ENCODE results near the gene GRID1.

Gene GRID1

GRCh38 chr10:86046845-86047460 lies 319.6 kb downstream of the GRID1 start:
- in situ Hi-C loops (cut with MboI; ENCODE audit: low pct_unique_long_range_greater_than_20kb, low sequenced_read_pairs, unreplicated experiment): no loop called here
- TF ChIP-seq, protein P1, sequence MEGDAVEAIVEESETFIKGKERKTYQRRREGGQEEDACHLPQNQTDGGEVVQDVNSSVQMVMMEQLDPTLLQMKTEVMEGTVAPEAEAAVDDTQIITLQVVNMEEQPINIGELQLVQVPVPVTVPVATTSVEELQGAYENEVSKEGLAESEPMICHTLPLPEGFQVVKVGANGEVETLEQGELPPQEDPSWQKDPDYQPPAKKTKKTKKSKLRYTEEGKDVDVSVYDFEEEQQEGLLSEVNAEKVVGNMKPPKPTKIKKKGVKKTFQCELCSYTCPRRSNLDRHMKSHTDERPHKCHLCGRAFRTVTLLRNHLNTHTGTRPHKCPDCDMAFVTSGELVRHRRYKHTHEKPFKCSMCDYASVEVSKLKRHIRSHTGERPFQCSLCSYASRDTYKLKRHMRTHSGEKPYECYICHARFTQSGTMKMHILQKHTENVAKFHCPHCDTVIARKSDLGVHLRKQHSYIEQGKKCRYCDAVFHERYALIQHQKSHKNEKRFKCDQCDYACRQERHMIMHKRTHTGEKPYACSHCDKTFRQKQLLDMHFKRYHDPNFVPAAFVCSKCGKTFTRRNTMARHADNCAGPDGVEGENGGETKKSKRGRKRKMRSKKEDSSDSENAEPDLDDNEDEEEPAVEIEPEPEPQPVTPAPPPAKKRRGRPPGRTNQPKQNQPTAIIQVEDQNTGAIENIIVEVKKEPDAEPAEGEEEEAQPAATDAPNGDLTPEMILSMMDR (IDR thresholded peaks at IDR 0.05; ENCODE audit: extremely low read depth, insufficient read depth, missing control alignments): no peak
- no peak for DNase-seq (ENCODE audit: low spot score)

GRCh38 chr10:86045896-86046295 lies 320.7 kb downstream of the GRID1 start:
- in situ Hi-C loops (cut with MboI; ENCODE audit: low pct_unique_long_range_greater_than_20kb, low sequenced_read_pairs, unreplicated experiment): no loop called here
- no peak for DNase-seq (ENCODE audit: low spot score)
- TF ChIP-seq, protein P1 (IDR thresholded peaks at IDR 0.05; ENCODE audit: extremely low read depth, insufficient read depth, missing control alignments): no peak

GRCh38 chr10:86044029-86044428 lies 322.6 kb downstream of the GRID1 start:
- TF ChIP-seq, protein P1 (IDR thresholded peaks at IDR 0.05; ENCODE audit: extremely low read depth, insufficient read depth, missing control alignments): no peak
- DNase-seq (ENCODE audit: low spot score): no peak
- in situ Hi-C loops (cut with MboI; ENCODE audit: low pct_unique_long_range_greater_than_20kb, low sequenced_read_pairs, unreplicated experiment): no loop called here

- no peak for DNase-seq (ENCODE audit: low spot score)
- TF ChIP-seq, protein P1 (IDR thresholded peaks at IDR 0.05; ENCODE audit: extremely low read depth, insufficient read depth, missing control alignments): no peak
- in situ Hi-C loops (cut with MboI; ENCODE audit: low pct_unique_long_range_greater_than_20kb, low sequenced_read_pairs, unreplicated experiment): no loop called here
Measured at GRCh38 chr10:86043236-86043635, 323.4 kb downstream of the GRID1 start.

GRCh38 chr10:86042161-86042560 lies 324.4 kb downstream of the GRID1 start:
- in situ Hi-C loops (cut with MboI; ENCODE audit: low pct_unique_long_range_greater_than_20kb, low sequenced_read_pairs, unreplicated experiment): no loop called here
- TF ChIP-seq, protein P1 (IDR thresholded peaks at IDR 0.05; ENCODE audit: extremely low read depth, insufficient read depth, missing control alignments): no peak
- no peak for DNase-seq (ENCODE audit: low spot score)

DNA sequence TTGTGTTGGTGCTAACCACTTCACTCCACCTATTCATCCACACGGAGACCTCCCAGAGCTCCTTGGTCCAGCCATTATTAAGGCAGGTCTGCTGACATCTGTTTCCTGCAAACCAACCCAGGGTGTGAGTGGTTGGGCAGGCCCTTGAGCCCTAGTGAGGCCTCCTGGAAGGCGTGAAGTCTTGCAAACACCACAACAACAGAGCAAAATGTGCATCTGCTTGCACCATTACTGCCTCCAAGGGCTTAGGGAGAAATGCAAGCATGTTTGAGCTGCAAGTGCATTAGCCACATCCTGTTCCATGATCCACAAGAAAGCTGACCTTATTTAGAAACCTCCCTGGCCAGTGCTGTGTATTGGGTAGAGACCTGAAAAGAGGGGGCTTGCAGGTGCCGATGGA lies 325.5 kb downstream of the GRID1 start:
- TF ChIP-seq, protein P1 (IDR thresholded peaks at IDR 0.05; ENCODE audit: extremely low read depth, insufficient read depth, missing control alignments): no peak
- no peak for DNase-seq (ENCODE audit: low spot score)
- in situ Hi-C loops (cut with MboI; ENCODE audit: low pct_unique_long_range_greater_than_20kb, low sequenced_read_pairs, unreplicated experiment): no loop called here
